Stomach (tissue), 9 donors: ENCODE data around the gene TRIM33. TPM values are rescaled to one million over a fixed set of nuclear protein-coding genes. Genes with fewer than 3 reads are reported as not detected.
"Not testable (repeated sequence)": the region's sequence is repeated elsewhere in the genome, so short reads cannot be mapped to it uniquely, and the experiment has no call there.

Experiments
- DNase-seq, 2 donors: peaks; one replicate each; pipeline versions ENCODE4 v3.0.0 to v3.0.0-alpha.2; 2013 to 2019
- H3K27ac ChIP-seq, 5 donors: fragments of 200-600 bp in 4 of 5; sonication (generic) in 4 of 5; one replicate each; pipeline ENCODE4 v1.5.1; 2013 to 2019; ENCODE audit warnings: mild to moderate bottlenecking in 1 of 5, moderate library complexity in 1 of 5
- H3K27me3 ChIP-seq, 3 donors: fragments of 200-600 bp; sonication (generic); one replicate each; pipeline ENCODE4 v1.5.1; 2017 to 2019; ENCODE audit warnings: mixed run types in 1 of 3
- H3K36me3 ChIP-seq, 4 donors: fragments of 200-600 bp; sonication (generic); 1 replicate in 3 of 4; 2 replicates in 1 of 4; pipeline ENCODE4 v1.5.1; 2016 to 2019
- H3K4me1 ChIP-seq, 4 donors: fragments of 200-600 bp; sonication (generic); one replicate each; pipeline ENCODE4 v1.5.1; 2016 to 2019
- H3K4me3 ChIP-seq, 4 donors: fragments of 200-600 bp; sonication (generic) in 3 of 4; one replicate each; pipeline ENCODE4 v1.5.1; 2016 to 2019; ENCODE audit warnings: mild to moderate bottlenecking in 1 of 4
- H3K9me3 ChIP-seq, 4 donors: fragments of 200-600 bp; sonication (generic); one replicate each; pipeline ENCODE4 v1.5.1; 2016 to 2019
- EP300 ChIP-seq: sonication (generic); formaldehyde crosslinking; IDR thresholded peaks from one replicate; pipeline ENCODE4 v1.6.1; 2017; ENCODE audit warnings: antibody characterized with exemption
- POLR2A ChIP-seq, 4 donors: fragments of 450-650 bp; IDR thresholded peaks; one replicate each; pipeline ENCODE4 v1.6.1; 2016; ENCODE audit warnings: antibody characterized with exemption in 4 of 4, control low read depth in 2 of 4, mild to moderate bottlenecking in 1 of 4, moderate library complexity in 1 of 4
- POLR2AphosphoS5 ChIP-seq, 3 donors: sonication (generic); formaldehyde crosslinking; IDR thresholded peaks; one replicate each; pipeline ENCODE4 v1.6.1; 2016; ENCODE audit warnings: antibody characterized with exemption in 3 of 3
- WGBS, 5 donors: extraction: QIAGEN DNeasy Blood & Tissue Kit in 3 of 5; methylation state at CpG; one replicate each; pipeline versions ENCODE4 v1.1.5 to v1.1.7; 2013 to 2018; 5-methylcytosine and 5-hydroxymethylcytosine counted together
- intact Hi-C: fragments of 100-400 bp; cut with DNase I; formaldehyde crosslinking; loops from one replicate; pipeline ENCODE4 v1.15.1; 2023; ENCODE audit warnings: low total_unique reads
- polyA plus RNA-seq, 3 donors: library from polyadenylated mRNA; stranded (reverse); fragments of 200-250 nt; gene quantifications; one replicate each; pipeline ENCODE4 v1.2.3, GENCODE V29; 2013
- total RNA-seq, 5 donors: library from RNA; depleted of rRNA; stranded (reverse); fragments of >200 nt; gene quantifications; one replicate each; pipeline versions ENCODE4 v1.1.0 to v1.2.3, GENCODE V29; 2014 to 2016
- TF ChIP-seq, protein P1 (sequence below), 7 experiments: fragments of 450-650 bp in 4 of 7; fragments of 200-600 bp in 3 of 7; sonication (generic) in 3 of 7; IDR thresholded peaks; one replicate each; pipeline ENCODE4 v1.5.1; 2016 to 2019; ENCODE audit warnings: antibody characterized with exemption in 7 of 7, control low read depth in 2 of 7, mild to moderate bottlenecking in 1 of 7
- donor health status: healthy with polysubstance abuse.
- donor health status: Bipolar disorder and iron deficiency.
- donor health status: healthy.

Gene TRIM33
- total and polyA plus RNA-seq, 8 donors: 7.2 to 211 (median 40.5) TPM

DNA sequence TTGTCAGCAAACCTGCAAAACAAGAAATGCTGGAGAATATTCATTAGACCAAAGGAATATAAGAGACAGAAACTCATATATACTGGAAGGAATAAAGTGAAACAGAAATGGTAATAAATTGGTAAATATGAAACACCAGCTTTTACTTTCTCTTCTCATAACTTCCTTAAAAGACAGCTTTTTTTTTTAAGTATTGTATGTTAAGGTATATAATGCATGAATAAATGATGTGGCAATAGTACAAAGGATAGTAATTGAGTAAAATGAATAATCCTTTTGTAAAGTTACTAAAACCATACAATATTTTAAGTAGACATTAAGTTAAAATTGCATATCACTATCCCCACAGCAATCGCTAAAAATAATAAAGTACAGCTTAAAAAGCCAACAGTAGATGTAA, 64.8 kb downstream of the TRIM33 start:
- no peak overlapping the region for H3K4me3 ChIP-seq
- no peak overlapping the region for H3K27ac ChIP-seq
- H3K9me3 ChIP-seq: no peaks in the 10 kb centered on the region
- TF ChIP-seq EP300 (no peak), POLR2A (IDR thresholded peaks at IDR 0.05) (no peak), POLR2AphosphoS5 (IDR thresholded peaks at IDR 0.05) (no peak)
- TF ChIP-seq, protein P1, sequence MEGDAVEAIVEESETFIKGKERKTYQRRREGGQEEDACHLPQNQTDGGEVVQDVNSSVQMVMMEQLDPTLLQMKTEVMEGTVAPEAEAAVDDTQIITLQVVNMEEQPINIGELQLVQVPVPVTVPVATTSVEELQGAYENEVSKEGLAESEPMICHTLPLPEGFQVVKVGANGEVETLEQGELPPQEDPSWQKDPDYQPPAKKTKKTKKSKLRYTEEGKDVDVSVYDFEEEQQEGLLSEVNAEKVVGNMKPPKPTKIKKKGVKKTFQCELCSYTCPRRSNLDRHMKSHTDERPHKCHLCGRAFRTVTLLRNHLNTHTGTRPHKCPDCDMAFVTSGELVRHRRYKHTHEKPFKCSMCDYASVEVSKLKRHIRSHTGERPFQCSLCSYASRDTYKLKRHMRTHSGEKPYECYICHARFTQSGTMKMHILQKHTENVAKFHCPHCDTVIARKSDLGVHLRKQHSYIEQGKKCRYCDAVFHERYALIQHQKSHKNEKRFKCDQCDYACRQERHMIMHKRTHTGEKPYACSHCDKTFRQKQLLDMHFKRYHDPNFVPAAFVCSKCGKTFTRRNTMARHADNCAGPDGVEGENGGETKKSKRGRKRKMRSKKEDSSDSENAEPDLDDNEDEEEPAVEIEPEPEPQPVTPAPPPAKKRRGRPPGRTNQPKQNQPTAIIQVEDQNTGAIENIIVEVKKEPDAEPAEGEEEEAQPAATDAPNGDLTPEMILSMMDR (IDR thresholded peaks at IDR 0.05): no peak
- 89 to 97% (median 96%) methylated on average over 1 of the region's 1 CpG for WGBS, 5 donors
- intact Hi-C loops: no loop called here
- H3K4me1 ChIP-seq: no peaks in the 10 kb centered on the region
- peaks cover 0 to 60% (median 40%) of the 10 kb centered on the region in 4 donors for H3K36me3 ChIP-seq
- H3K27me3 ChIP-seq: no peaks in the 10 kb centered on the region
- DNase-seq: no peak

DNA sequence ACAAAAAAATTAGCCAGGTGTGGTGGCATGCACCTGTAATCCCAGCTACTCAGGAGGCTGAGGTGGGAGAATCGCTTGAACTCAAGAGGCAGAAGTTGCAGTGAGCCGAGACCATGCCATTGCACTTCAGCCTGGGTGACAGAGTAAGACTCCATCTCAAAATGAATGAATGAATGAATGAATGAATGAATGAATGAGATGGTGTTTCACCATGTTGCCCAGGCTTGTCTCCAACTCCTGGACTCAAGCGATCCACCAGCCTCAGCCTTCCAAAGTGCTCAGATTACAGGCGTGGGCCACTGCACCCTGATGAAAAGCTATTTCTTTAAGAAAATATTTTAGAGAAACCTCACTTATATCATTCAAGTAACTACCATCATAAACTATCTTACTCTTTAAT, 67.8 kb downstream of the TRIM33 start:
- 90 to 99% (median 98%) methylated on average over 4 of the region's 4 CpGs for WGBS, 5 donors
- H3K4me1 ChIP-seq, H3K9me3 ChIP-seq, H3K4me3 ChIP-seq, H3K27me3 ChIP-seq, DNase-seq, H3K27ac ChIP-seq, intact Hi-C loops: not testable (repeated sequence)
- H3K36me3 ChIP-seq: peaks cover 4 to 58% (median 36%) of the 10 kb centered on the region in 4 donors

DNA sequence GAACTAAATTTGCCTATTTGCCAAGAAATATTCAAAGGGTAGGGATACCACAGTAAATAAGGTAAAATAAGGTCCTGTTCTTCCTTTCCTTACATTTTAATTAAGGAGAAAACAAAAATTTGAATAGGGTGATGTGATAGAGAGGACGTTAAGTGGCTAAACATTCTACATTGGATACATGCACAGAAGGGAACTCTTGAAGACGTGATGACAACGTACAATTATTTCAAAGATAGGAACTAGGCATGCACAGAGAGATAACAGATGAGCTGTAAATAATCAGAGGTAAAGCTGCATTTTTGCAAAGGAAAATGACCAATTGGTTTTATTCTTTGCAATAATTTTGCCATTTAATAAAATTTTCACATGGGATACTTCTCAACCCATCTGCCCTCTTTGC, 69.7 kb downstream of the TRIM33 start:
- intact Hi-C loops: no loop called here
- Histone ChIP-seq H3K4me1 (no peaks in the 10 kb centered on the region), H3K4me3 (no peak overlapping the region), H3K27me3 (no peaks in the 10 kb centered on the region), H3K9me3 (no peaks in the 10 kb centered on the region), H3K27ac (no peak overlapping the region), H3K36me3 (peaks cover 4 to 58% (median 32%) of the 10 kb centered on the region in 4 donors)
- TF ChIP-seq, protein P1 (IDR thresholded peaks at IDR 0.05): no peak
- 94 to 98% (median 94%) methylated on average over 3 of the region's 3 CpGs for WGBS, 5 donors
- DNase-seq: no peak

DNA sequence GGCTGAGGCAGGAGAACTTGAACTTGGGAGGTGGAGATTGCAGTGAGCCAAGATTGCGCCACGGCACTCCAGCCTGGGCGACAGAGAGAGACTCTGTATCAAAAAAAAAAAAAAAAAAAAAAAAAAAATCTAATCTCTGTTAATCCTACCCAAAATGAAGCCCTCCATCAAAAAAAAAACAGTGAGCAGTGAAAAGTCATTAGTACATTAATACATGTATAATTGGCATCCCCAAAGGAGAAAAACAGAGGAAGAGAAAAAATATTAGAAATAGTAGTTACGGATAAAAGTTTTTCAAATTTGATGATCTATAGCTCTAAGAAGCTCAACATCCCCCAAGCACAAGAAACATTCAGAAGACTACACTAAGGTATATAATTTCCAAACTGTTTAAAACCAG, 71.6 kb downstream of the TRIM33 start:
- Histone ChIP-seq H3K27ac (no peak overlapping the region), H3K27me3 (no peaks in the 10 kb centered on the region), H3K9me3 (no peaks in the 10 kb centered on the region), H3K4me1 (peaks cover 0 to 13% (median 5%) of the 10 kb centered on the region in 4 donors), H3K4me3 (no peak overlapping the region), H3K36me3 (peaks cover 4 to 40% (median 26%) of the 10 kb centered on the region in 4 donors)
- intact Hi-C loops: no loop called here
- no peak for DNase-seq
- 91 to 100% (median 99%) methylated on average over 4 of the region's 4 CpGs for WGBS, 5 donors
- TF ChIP-seq, protein P1 (IDR thresholded peaks at IDR 0.05): no peak
- TF ChIP-seq POLR2A (IDR thresholded peaks at IDR 0.05) (no peak), POLR2AphosphoS5 (IDR thresholded peaks at IDR 0.05) (no peak), EP300 (no peak)

DNA sequence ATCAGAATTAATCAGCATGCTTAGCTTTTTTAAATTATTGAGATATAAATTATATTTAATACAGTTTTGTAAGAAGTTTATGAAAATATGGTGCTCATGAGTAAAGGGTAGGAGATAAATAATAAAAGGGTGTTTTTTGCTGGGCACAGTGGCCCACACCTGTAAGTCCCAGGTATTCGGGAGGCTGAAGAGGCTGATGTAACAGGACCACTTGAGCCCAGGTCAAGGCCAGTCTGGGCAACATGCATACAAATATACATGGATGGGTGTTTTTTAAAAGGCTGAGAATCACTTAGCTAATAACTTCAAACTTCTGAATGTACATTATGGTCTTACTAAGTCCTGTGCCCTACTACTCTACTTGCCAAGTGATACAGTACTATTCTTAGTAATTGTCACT, 73.2 kb downstream of the TRIM33 start:
- no peaks in the 10 kb centered on the region for H3K9me3 ChIP-seq
- no peak overlapping the region for H3K4me3 ChIP-seq
- peaks cover 0 to 22% (median 5%) of the 10 kb centered on the region in 4 donors for H3K4me1 ChIP-seq
- 83 to 100% (median 98%) methylated on average over 1 of the region's 1 CpG for WGBS, 5 donors
- no peak for DNase-seq
- H3K27ac ChIP-seq: no peak overlapping the region
- H3K27me3 ChIP-seq: no peaks in the 10 kb centered on the region
- intact Hi-C loops: no loop called here
- TF ChIP-seq, protein P1 (IDR thresholded peaks at IDR 0.05): no peak
- TF ChIP-seq POLR2A (IDR thresholded peaks at IDR 0.05) (no peak), EP300 (no peak)
- peaks cover 4 to 31% (median 20%) of the 10 kb centered on the region in 4 donors for H3K36me3 ChIP-seq
